ENCODE data around the gene KSR1. TPM values are rescaled to one million over a fixed set of nuclear protein-coding genes. Genes with fewer than 3 reads are reported as not detected.
A peak's percentile ranks its signal among the peaks of the same experiment; 100 is the strongest.

Gene KSR1
- total RNA-seq, 1 experiment from 2014 or later = 4.5 TPM

GRCh38 chr17:27466743-27467375, 10.6 kb downstream of the KSR1 start:
- no peak for DNase-seq
- Mint-ChIP-seq H3K36me3 (ENCODE audit: insufficient read depth, unreplicated experiment) (no peaks in the 10 kb centered on the region), H3K4me3 (ENCODE audit: low read depth, unreplicated experiment) (no peak overlapping the region), H3K27ac (ENCODE audit: unreplicated experiment) (no peak overlapping the region), H3K27me3 (ENCODE audit: unreplicated experiment) (no peaks in the 10 kb centered on the region), H3K9me3 (ENCODE audit: low read depth, unreplicated experiment) (no peaks in the 10 kb centered on the region), H3K4me1 (ENCODE audit: low read depth, unreplicated experiment) (no peaks in the 10 kb centered on the region)
- TF ChIP-seq, protein P1, sequence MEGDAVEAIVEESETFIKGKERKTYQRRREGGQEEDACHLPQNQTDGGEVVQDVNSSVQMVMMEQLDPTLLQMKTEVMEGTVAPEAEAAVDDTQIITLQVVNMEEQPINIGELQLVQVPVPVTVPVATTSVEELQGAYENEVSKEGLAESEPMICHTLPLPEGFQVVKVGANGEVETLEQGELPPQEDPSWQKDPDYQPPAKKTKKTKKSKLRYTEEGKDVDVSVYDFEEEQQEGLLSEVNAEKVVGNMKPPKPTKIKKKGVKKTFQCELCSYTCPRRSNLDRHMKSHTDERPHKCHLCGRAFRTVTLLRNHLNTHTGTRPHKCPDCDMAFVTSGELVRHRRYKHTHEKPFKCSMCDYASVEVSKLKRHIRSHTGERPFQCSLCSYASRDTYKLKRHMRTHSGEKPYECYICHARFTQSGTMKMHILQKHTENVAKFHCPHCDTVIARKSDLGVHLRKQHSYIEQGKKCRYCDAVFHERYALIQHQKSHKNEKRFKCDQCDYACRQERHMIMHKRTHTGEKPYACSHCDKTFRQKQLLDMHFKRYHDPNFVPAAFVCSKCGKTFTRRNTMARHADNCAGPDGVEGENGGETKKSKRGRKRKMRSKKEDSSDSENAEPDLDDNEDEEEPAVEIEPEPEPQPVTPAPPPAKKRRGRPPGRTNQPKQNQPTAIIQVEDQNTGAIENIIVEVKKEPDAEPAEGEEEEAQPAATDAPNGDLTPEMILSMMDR (IDR thresholded peaks at IDR 0.05; ENCODE audit: unreplicated experiment) = no peak
- CTCF ChIA-PET = interaction anchor here (1.1 kb wide), 1 partner anchor 11 kb away, joined by 3 read pairs; no protein-coding TSS in a partner anchor
- no TSS peak for BruUV-seq (replicated peaks)
- intact Hi-C loops (cut with micrococcal nuclease; ENCODE audit: unreplicated experiment) = no loop called here

GRCh38 chr17:27469256-27469655, 13.0 kb downstream of the KSR1 start:
- H3K4me1 Mint-ChIP-seq (ENCODE audit: low read depth, unreplicated experiment) = peaks cover 11% of the 10 kb centered on the region
- CTCF ChIA-PET = no interaction called here
- no peaks in the 10 kb centered on the region for H3K9me3 Mint-ChIP-seq (ENCODE audit: low read depth, unreplicated experiment)
- H3K36me3 Mint-ChIP-seq (ENCODE audit: insufficient read depth, unreplicated experiment) = no peaks in the 10 kb centered on the region
- BruUV-seq (replicated peaks) = no TSS peak
- TF ChIP-seq, protein P1 (IDR thresholded peaks at IDR 0.05; ENCODE audit: unreplicated experiment) = no peak
- no peak overlapping the region for H3K27ac Mint-ChIP-seq (ENCODE audit: unreplicated experiment)
- intact Hi-C loops (cut with micrococcal nuclease; ENCODE audit: unreplicated experiment) = no loop called here
- H3K4me3 Mint-ChIP-seq (ENCODE audit: low read depth, unreplicated experiment) = no peak overlapping the region
- no peak for DNase-seq
- no peaks in the 10 kb centered on the region for H3K27me3 Mint-ChIP-seq (ENCODE audit: unreplicated experiment)

- Mint-ChIP-seq H3K9me3 (ENCODE audit: low read depth, unreplicated experiment) (no peaks in the 10 kb centered on the region), H3K4me1 (ENCODE audit: low read depth, unreplicated experiment) (peaks cover 11% of the 10 kb centered on the region), H3K4me3 (ENCODE audit: low read depth, unreplicated experiment) (no peak overlapping the region), H3K27ac (ENCODE audit: unreplicated experiment) (no peak overlapping the region), H3K27me3 (ENCODE audit: unreplicated experiment) (no peaks in the 10 kb centered on the region), H3K36me3 (ENCODE audit: insufficient read depth, unreplicated experiment) (no peaks in the 10 kb centered on the region)
- DNase-seq = no peak
- intact Hi-C loops (cut with micrococcal nuclease; ENCODE audit: unreplicated experiment) = no loop called here
- CTCF ChIA-PET = no interaction called here
- TF ChIP-seq, protein P1 (IDR thresholded peaks at IDR 0.05; ENCODE audit: unreplicated experiment) = no peak
- no TSS peak for BruUV-seq (replicated peaks)
These were observed 15.3 kb downstream of the KSR1 start for GRCh38 chr17:27471321-27472269.

GRCh38 chr17:27473190-27473747, 17.0 kb downstream of the KSR1 start:
- Mint-ChIP-seq H3K4me1 (ENCODE audit: low read depth, unreplicated experiment) (peaks cover 11% of the 10 kb centered on the region), H3K27ac (ENCODE audit: unreplicated experiment) (peak overlapping the region; percentile 11), H3K9me3 (ENCODE audit: low read depth, unreplicated experiment) (no peaks in the 10 kb centered on the region), H3K36me3 (ENCODE audit: insufficient read depth, unreplicated experiment) (no peaks in the 10 kb centered on the region), H3K27me3 (ENCODE audit: unreplicated experiment) (no peaks in the 10 kb centered on the region), H3K4me3 (ENCODE audit: low read depth, unreplicated experiment) (no peak overlapping the region)
- DNase-seq = no peak
- intact Hi-C loops (cut with micrococcal nuclease; ENCODE audit: unreplicated experiment) = no loop called here
- TF ChIP-seq, protein P1 (IDR thresholded peaks at IDR 0.05; ENCODE audit: unreplicated experiment) = no peak
- no TSS peak for BruUV-seq (replicated peaks)
- CTCF ChIA-PET = interaction anchor here (1.4 kb wide), 1 partner anchor 21 kb away, joined by 3 read pairs; no protein-coding TSS in a partner anchor
